Stimulated activated CD8-positive, alpha-beta memory T cell treated with anti-CD3 and anti-CD28 coated beads, Interleukin-7, amount 100 ng/mL, for 48 hours (primary cell): ENCODE data around the gene SLC12A6.
"Not testable (repeated sequence)": the region's sequence is repeated elsewhere in the genome, so short reads cannot be mapped to it uniquely, and the experiment has no call there.

Source experiments
- DNase-seq, 2 donors: peaks; one replicate each; pipeline ENCODE4 v3.0.0-alpha.2; 2020; ENCODE audit warnings: low read depth in 1 of 2; ENCODE audit errors: extremely low read depth in 1 of 2

The SLC12A6 gene

GRCh38 chr15:34209421-34210282 is 127.9 kb downstream of the SLC12A6 start, which contains the start of gene KATNBL1:
TSS of gene KATNBL1 (minus strand) at chr15:34210096. CDS start at chr15:34163676, 46,420 bp downstream.
- peak; percentile 93 to 95 for DNase-seq

DNA sequence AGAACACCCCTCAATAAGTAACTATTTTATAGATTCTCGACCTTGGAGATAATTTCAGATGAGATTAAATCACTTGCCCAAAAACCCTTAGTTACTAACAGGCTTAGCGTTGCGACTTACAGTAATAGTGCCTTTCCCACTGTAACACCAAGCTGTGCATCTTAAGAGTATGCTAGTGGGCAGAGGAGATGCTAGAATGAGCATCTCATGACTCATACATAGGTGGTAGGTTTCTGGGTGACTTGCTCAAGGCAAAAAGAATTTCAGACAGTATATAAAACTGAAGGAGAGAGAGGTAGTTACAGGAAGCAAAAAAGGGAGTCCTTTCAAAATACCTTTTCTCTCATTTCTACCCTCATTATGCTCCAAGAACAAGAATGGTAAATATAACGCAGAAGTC is 131.6 kb downstream of the SLC12A6 start:
- no peak for DNase-seq

DNA sequence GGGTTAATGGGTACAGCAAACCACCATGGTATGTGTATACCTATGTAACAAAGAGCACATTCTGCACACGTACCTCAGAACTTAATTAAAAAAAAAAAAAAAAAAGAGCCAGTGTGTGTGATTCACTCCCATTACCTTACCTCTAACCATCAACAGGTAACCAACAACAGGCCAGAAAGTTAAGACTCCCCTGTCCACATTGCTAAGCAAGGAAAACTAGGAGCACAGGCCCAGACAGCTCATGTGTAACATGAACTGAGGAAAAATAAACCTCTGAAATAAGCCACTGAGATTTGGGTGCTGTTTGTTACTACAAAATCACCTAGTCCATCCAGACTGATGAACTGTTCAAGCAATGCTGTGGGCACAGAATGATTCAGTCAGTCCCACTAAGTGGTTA is 133.6 kb downstream of the SLC12A6 start:
- DNase-seq, result no peak

GRCh38 chr15:34203305-34203704 is 134.3 kb downstream of the SLC12A6 start:
- DNase-seq, result no peak

GRCh38 chr15:34193272-34193671 is 144.3 kb downstream of the SLC12A6 start:
- DNase-seq, result not testable (repeated sequence)

DNA sequence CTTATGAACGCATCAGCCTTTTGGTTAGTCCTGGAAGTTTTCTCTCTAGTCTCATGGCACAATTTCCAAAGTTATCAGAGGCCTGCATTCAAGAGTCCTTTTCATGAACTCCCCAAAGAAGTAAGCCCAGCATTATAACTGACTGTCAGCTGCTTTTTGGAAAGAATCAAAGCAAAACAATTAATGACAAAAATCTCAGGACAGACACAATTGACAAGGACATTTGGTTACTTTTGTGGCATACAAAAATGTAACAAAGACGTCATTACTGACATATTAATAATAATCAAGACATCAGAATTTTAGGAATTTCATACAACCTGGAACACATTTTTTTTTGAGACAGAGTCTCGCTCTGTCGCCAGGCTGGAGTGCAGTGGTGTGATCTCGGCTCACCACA is 148.9 kb downstream of the SLC12A6 start:
- no peak for DNase-seq

DNA sequence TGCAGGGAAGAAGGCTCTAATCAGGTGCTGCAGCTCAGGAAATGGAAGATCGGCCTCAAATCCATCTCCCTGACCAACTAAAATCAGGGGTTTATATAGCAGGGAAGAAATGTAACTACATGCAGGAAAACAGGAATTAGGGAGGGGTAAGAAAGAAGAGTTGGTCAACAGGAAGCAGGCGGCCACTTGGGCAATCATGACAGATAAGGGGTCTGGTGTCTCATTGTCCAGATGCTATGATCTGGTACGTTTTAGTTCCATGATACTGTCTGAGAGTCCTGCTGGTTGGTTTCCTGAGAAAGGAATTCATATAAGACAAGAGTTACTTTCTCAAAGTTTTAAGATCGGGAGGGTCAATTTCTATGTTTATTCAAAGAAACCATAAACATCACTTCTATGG is 151.9 kb downstream of the SLC12A6 start:
- no peak for DNase-seq

DNA sequence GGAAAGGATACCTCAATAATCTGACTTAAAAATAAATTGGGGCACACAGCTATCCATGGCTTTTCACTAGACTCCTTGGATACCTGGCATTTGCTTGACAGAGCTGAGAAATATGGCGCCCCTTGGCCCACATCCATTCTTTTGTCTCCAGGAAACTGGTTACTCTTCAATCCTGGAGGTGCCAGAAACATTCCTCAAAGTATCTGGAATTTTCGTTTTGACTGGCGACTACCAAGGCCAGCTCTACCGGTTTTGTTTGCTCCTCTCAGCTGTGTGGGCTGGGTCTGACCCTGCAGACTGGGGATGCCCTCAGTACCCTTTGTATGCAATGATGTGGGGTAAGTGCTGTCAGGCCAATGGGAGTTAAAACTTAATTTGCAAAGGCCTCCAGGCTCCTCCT is 154.6 kb downstream of the SLC12A6 start:
- DNase-seq, result no peak
